OCI-LY1 (cell line): ENCODE data around the gene IMMP2L.

Experiments used
- CTCF ChIP-seq: fragments of 200-600 bp; sonication (generic), shearing (Covaris generic); IDR thresholded peaks from 2 replicates; pipeline ENCODE4 v1.5.1; 2017; ENCODE audit warnings: mild to moderate bottlenecking, antibody characterized with exemption, low read length, moderate library complexity, mixed read lengths
- EZH2 ChIP-seq: fragments of 200-600 bp; sonication (generic), shearing (Covaris generic); IDR thresholded peaks from 2 replicates; pipeline ENCODE4 v1.8.0; 2017; ENCODE audit warnings: borderline replicate concordance, mixed run types, mild to moderate bottlenecking, antibody characterized with exemption, low read length, moderate library complexity, mixed read lengths

- TF ChIP-seq CTCF (no peak), EZH2 (no peak)
Measured at GRCh38 chr7:111006040-111006439, 556.3 kb downstream of the IMMP2L start.
